HepG2 (cell line): ENCODE data around the gene BRD2. TPM values are rescaled to one million over a fixed set of nuclear protein-coding genes. Genes with fewer than 3 reads are reported as not detected.

Experiments
- CBFB ChIP-seq: sonication (generic); formaldehyde crosslinking; IDR thresholded peaks from 2 replicates; pipeline ENCODE4 v1.4.0; 2020; ENCODE audit warnings: missing genetic modification reagents
- ETV5 ChIP-seq: IDR thresholded peaks from 2 replicates; pipeline ENCODE4 v1.6.1; 2018; ENCODE audit warnings: missing biosample characterization, missing genetic modification reagents, inconsistent platforms, borderline replicate concordance
- GRHL1 ChIP-seq: sonication (generic); formaldehyde crosslinking; conservative IDR thresholded peaks from 2 replicates; pipeline ENCODE4 v1.8.0; 2022; ENCODE audit warnings: missing genetic modification reagents
- KLF13 ChIP-seq: sonication (generic); formaldehyde crosslinking; IDR thresholded peaks from 2 replicates; pipeline ENCODE4 v1.4.0; 2020; ENCODE audit warnings: mild to moderate bottlenecking, missing genetic modification reagents
- MIER2 ChIP-seq: IDR thresholded peaks from 2 replicates; pipeline ENCODE4 v1.6.1; 2016; ENCODE audit warnings: missing biosample characterization, missing genetic modification reagents
- MYC ChIP-seq: sonication (generic); formaldehyde crosslinking; IDR thresholded peaks from 2 replicates; pipeline ENCODE4 v1.9.0; 2021; ENCODE audit warnings: missing genetic modification reagents, borderline replicate concordance
- SATB2 ChIP-seq: sonication (generic); formaldehyde crosslinking; IDR thresholded peaks from 2 replicates; pipeline ENCODE4 v1.5.0; 2020; ENCODE audit warnings: missing genetic modification reagents
- STAT6 ChIP-seq: sonication (generic); formaldehyde crosslinking; IDR thresholded peaks from 2 replicates; pipeline ENCODE4 v1.4.0; 2020; ENCODE audit warnings: missing genetic modification reagents, mild to moderate bottlenecking, borderline replicate concordance
- TBX3 ChIP-seq: fragments of 450-650 bp; IDR thresholded peaks from 2 replicates; pipeline ENCODE4 v1.6.1; 2017; ENCODE audit warnings: antibody characterized with exemption, mild to moderate bottlenecking, inconsistent platforms, borderline replicate concordance
- TCF12 ChIP-seq, 2 experiments: fragments of 450-650 bp in 1 of 2; sonication (generic) in 1 of 2; formaldehyde crosslinking in 1 of 2; IDR thresholded peaks; 2 replicates each; pipeline versions ENCODE4 v1.6.1 to v1.8.0; 2017 to 2022; ENCODE audit warnings: antibody characterized with exemption in 1 of 2, mild to moderate bottlenecking in 1 of 2, missing genetic modification reagents in 1 of 2, moderate library complexity in 1 of 2
- ZBTB33 ChIP-seq: sonication (generic); formaldehyde crosslinking; IDR thresholded peaks from 2 replicates; pipeline ENCODE4 v1.4.0; 2020; ENCODE audit warnings: missing genetic modification reagents
- ZNF33A ChIP-seq: sonication (generic); formaldehyde crosslinking; IDR thresholded peaks from 2 replicates; pipeline ENCODE4 v1.5.1; 2020; ENCODE audit warnings: missing genetic modification reagents, mild to moderate bottlenecking, moderate library complexity, borderline replicate concordance
- ZNF367 ChIP-seq: sonication (generic); formaldehyde crosslinking; IDR thresholded peaks from 2 replicates; pipeline ENCODE4 v1.4.0; 2020; ENCODE audit warnings: missing genetic modification reagents, borderline replicate concordance
- ZNF615 ChIP-seq: sonication (generic); formaldehyde crosslinking; IDR thresholded peaks from 2 replicates; pipeline ENCODE4 v1.5.0; 2020; ENCODE audit warnings: mild to moderate bottlenecking, missing genetic modification reagents, borderline replicate concordance
- polyA plus RNA-seq, 8 experiments: library from polyadenylated mRNA; depleted of rRNA in 3 of 8; stranded (reverse) in 7 of 8; unstranded in 1 of 8; fragments of >200 nt; fragmentation: Illumina TruSeq in 4 of 8; extraction: Trizol in 4 of 8; gene quantifications; 2 replicates each; pipeline versions ENCODE4 v1.2.1 to v1.2.3, GENCODE V29; 2011 to 2016; ENCODE audit warnings: low read depth in 4 of 8, missing spikeins in 1 of 8, mixed read lengths in 1 of 8; ENCODE audit not compliant: insufficient read depth in 1 of 8
- total RNA-seq, 5 experiments: library from RNA; depleted of rRNA; stranded (reverse); fragments of >200 nt; fragmentation: Illumina TruSeq; extraction: Trizol; gene quantifications; 2 replicates each; pipeline ENCODE4 v1.2.3, GENCODE V29; 2016; ENCODE audit warnings: low read depth in 1 of 5
- TF ChIP-seq, protein P1 (sequence below), 2 experiments: fragments of 450-650 bp in 1 of 2; sonication (generic) in 1 of 2; formaldehyde crosslinking; IDR thresholded peaks; 2 replicates each; pipeline versions ENCODE4 v1.5.0 to v1.8.0; 2020 to 2022; ENCODE audit warnings: mild to moderate bottlenecking in 1 of 2, missing genetic modification reagents in 1 of 2
- TF ChIP-seq, protein P2 (sequence below): IDR thresholded peaks from 2 replicates; pipeline ENCODE4 v1.6.1; 2012; ENCODE audit warnings: low read depth, low read length, improper control_type of control experiment

The BRD2 gene
- total and polyA plus RNA-seq, 2 of the 13 experiments (the other 11 are each of a cell fraction or from before 2014, with no cell fraction given): 143 to 202 TPM

DNA sequence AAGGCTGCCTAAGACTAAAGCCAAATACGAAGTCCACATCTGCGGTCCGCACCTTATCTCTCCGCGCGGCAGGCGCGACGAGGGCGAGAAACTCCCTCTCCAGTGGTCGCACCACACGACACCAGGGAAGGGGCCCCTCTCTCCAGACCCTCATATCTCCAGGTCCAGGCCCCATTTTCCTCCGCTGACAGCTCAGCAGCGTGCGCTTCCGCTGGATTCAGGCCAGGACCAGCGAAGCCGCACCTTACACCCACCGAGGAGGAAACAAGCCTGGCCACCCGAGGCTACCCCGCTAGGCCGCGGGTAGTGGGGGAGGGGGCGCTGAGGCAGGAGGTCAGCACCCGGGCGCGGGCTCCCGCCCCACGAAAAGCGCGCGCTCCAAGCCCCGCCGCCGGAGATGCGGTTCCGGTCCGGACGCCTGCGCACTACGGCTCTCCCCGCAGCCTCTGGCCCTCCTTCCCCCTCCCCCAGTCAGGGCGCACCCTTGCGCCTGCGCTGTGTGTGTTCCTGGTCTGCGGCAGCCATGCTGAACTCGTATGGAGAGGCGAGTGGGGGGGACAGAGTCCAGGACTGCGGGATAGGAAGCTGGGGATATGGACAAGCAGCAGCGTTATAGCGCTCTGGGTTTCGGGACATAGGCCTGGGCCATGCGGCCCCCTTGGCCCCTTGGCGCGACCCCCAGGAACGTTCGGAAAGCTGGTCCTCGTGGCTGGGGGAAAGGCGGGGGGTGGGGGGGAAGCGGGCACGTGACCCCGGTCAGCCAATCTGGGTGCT lies at the start of gene BRD2 (continued):
- TF ChIP-seq, protein P1, sequence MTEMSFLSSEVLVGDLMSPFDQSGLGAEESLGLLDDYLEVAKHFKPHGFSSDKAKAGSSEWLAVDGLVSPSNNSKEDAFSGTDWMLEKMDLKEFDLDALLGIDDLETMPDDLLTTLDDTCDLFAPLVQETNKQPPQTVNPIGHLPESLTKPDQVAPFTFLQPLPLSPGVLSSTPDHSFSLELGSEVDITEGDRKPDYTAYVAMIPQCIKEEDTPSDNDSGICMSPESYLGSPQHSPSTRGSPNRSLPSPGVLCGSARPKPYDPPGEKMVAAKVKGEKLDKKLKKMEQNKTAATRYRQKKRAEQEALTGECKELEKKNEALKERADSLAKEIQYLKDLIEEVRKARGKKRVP (CRISPR knock-in tag; IDR thresholded peaks at IDR 0.05): peak in 1 of 2 experiments; percentile 66; a peak in 1 of 4 replicates
- peak; percentile 85; the same call in 1 of the 2 replicates for TF ChIP-seq ZNF367 (CRISPR knock-in tag)
- no peak; the same call in 1 of the 2 replicates for TF ChIP-seq KLF13 (CRISPR knock-in tag)
- no peak for TF ChIP-seq SATB2 (CRISPR knock-in tag)
- TF ChIP-seq, protein P2, sequence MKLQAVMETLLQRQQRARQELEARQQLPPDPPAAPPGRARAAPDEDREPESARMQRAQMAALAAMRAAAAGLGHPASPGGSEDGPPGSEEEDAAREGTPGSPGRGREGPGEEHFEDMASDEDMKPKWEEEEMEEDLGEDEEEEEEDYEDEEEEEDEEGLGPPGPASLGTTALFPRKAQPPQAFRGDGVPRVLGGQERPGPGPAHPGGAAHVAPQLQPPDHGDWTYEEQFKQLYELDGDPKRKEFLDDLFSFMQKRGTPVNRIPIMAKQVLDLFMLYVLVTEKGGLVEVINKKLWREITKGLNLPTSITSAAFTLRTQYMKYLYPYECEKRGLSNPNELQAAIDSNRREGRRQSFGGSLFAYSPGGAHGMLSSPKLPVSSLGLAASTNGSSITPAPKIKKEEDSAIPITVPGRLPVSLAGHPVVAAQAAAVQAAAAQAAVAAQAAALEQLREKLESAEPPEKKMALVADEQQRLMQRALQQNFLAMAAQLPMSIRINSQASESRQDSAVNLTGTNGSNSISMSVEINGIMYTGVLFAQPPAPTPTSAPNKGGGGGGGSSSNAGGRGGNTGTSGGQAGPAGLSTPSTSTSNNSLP: no peak; the same call in 1 of the 2 replicates
- no peak for TF ChIP-seq ZNF33A (CRISPR knock-in tag)
- TF ChIP-seq MYC (CRISPR knock-in tag): peak; percentile 97
- TF ChIP-seq GRHL1: no peak
- no peak for TF ChIP-seq TCF12 (IDR thresholded peaks at IDR 0.05)
- peak; percentile 66 for TF ChIP-seq TCF12 (CRISPR knock-in tag; IDR thresholded peaks at IDR 0.05)
- TF ChIP-seq ZNF615 (CRISPR knock-in tag): peak; percentile 93; the same call in 1 of the 2 replicates
- peak; percentile 56; the same call in 1 of the 2 replicates for TF ChIP-seq ZBTB33 (CRISPR knock-in tag)
- no peak; the same call in 1 of the 2 replicates for TF ChIP-seq STAT6 (CRISPR knock-in tag)
- peak; percentile 78; the same call in 1 of the 2 replicates for TF ChIP-seq CBFB (CRISPR knock-in tag)
- TF ChIP-seq MIER2: no peak
- TF ChIP-seq TBX3: no peak
- peak; percentile 77; the same call in 1 of the 2 replicates for TF ChIP-seq ETV5
